ENCODE measurements around the gene CHCHD4.
"Not testable (repeated sequence)": the region's sequence is repeated elsewhere in the genome, so short reads cannot be mapped to it uniquely, and the experiment has no call there.

Gene CHCHD4

GRCh38 chr3:14133876-14134275 lies 9.2 kb upstream of the CHCHD4 start:
- DNase-seq, result no peak

- DNase-seq, result no peak
Measured at GRCh38 chr3:14133188-14133800, 8.6 kb upstream of the CHCHD4 start.

GRCh38 chr3:14132689-14133088 lies 8.0 kb upstream of the CHCHD4 start:
- no peak for DNase-seq

GRCh38 chr3:14132120-14132519 lies 7.5 kb upstream of the CHCHD4 start:
- no peak for DNase-seq

- no peak for DNase-seq
Measured at GRCh38 chr3:14131134-14131533, 6.5 kb upstream of the CHCHD4 start.

- DNase-seq, result no peak
Measured at GRCh38 chr3:14130707-14131106, 6.0 kb upstream of the CHCHD4 start.

- DNase-seq, result no peak
Measured at GRCh38 chr3:14130230-14130629, 5.6 kb upstream of the CHCHD4 start.

- DNase-seq, result no peak
Measured at GRCh38 chr3:14129296-14129695, 4.6 kb upstream of the CHCHD4 start.

- no peak for DNase-seq
Measured at GRCh38 chr3:14128724-14129123, 4.1 kb upstream of the CHCHD4 start.

- DNase-seq, result no peak
Measured at GRCh38 chr3:14127516-14128161, 3.0 kb upstream of the CHCHD4 start.

GRCh38 chr3:14126887-14127505 lies 2.3 kb upstream of the CHCHD4 start:
- no peak for DNase-seq

- no peak for DNase-seq
Measured at GRCh38 chr3:14126017-14126886, 1.6 kb upstream of the CHCHD4 start.

GRCh38 chr3:14125193-14126016 lies 735 bp upstream of the CHCHD4 start:
- peak; percentile 63 to 75 for DNase-seq

GRCh38 chr3:14124223-14124614 lies 451 bp downstream of the CHCHD4 start:
- DNase-seq, result peak; percentile 75 to 86

- DNase-seq, result no peak
Measured at GRCh38 chr3:14123308-14124222, 1.1 kb downstream of the CHCHD4 start.

GRCh38 chr3:14122301-14122700 lies 2.4 kb downstream of the CHCHD4 start:
- no peak for DNase-seq

GRCh38 chr3:14121859-14122258 lies 2.8 kb downstream of the CHCHD4 start:
- DNase-seq, result no peak

- not testable (repeated sequence) for DNase-seq
Measured at GRCh38 chr3:14120921-14121448, 3.7 kb downstream of the CHCHD4 start.

- no peak for DNase-seq
Measured at GRCh38 chr3:14120111-14120920, 4.4 kb downstream of the CHCHD4 start.

GRCh38 chr3:14119651-14120050 lies 5.0 kb downstream of the CHCHD4 start:
- DNase-seq, result no peak

All from AML-193 (cell line).